Liver (tissue), 3 donors: ENCODE measurements around the gene SLC49A4.

Experiments used
- EGR1 ChIP-seq, 2 donors: IDR thresholded peaks; 2 replicates each; pipeline ENCODE4 v1.6.1; 2016 to 2018; ENCODE audit warnings: antibody characterized with exemption in 2 of 2, low read depth in 2 of 2
- TF ChIP-seq, protein P1 (sequence below): fragments of 150-350 bp; IDR thresholded peaks from 2 replicates; pipeline ENCODE4 v1.5.1; 2017; ENCODE audit warnings: improper control_type of control experiment, low read depth, low read length; ENCODE audit not compliant: missing input control
- donor health status: healthy.
- donor health status: healthy.

DNA sequence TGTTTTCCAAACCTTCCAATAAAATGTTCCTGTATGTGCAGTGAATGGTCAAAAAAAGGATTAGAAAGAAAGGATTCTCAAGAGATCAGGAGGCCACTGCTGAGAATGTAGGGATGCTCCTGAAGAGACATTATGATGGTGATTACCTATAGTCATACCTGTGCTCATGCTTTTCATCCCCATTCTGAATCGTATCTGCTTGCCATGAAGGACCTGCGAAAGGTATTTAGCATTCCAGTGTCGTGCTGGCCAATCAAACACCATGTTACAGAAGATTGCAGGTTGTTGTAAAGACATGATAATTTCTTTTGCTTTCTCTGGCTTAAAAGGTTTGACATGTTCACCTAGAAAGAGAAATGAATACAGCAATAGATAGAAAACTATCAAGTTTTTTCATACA lies 17.3 kb upstream of the SLC49A4 start:
- TF ChIP-seq, protein P1, sequence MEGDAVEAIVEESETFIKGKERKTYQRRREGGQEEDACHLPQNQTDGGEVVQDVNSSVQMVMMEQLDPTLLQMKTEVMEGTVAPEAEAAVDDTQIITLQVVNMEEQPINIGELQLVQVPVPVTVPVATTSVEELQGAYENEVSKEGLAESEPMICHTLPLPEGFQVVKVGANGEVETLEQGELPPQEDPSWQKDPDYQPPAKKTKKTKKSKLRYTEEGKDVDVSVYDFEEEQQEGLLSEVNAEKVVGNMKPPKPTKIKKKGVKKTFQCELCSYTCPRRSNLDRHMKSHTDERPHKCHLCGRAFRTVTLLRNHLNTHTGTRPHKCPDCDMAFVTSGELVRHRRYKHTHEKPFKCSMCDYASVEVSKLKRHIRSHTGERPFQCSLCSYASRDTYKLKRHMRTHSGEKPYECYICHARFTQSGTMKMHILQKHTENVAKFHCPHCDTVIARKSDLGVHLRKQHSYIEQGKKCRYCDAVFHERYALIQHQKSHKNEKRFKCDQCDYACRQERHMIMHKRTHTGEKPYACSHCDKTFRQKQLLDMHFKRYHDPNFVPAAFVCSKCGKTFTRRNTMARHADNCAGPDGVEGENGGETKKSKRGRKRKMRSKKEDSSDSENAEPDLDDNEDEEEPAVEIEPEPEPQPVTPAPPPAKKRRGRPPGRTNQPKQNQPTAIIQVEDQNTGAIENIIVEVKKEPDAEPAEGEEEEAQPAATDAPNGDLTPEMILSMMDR = no peak
- TF ChIP-seq EGR1 (IDR thresholded peaks at IDR 0.05; ENCODE audit: low read depth in 2 of 2) = no peak
